NCI-H82 treated with DMSO at 0.1 percent for 48 hours (cell line): ENCODE measurements around the gene POMT2.
A peak's percentile ranks its signal among the peaks of the same experiment; 100 is the strongest.
"Not testable (repeated sequence)": the region's sequence is repeated elsewhere in the genome, so short reads cannot be mapped to it uniquely, and the experiment has no call there.

Experiments
- DNase-seq: peaks from one replicate; lab custom pipeline; 2025; ENCODE audit not compliant: unreplicated experiment; lab: John Stamatoyannopoulos, UW

POMT2 gene

GRCh38 chr14:77320238-77320935 lies at the start of gene POMT2:
Gene POMT2 (minus strand): TSS chr14:77320883. CDS start chr14:77320681, 202 bp downstream.
- peak; percentile 62 for DNase-seq

DNA sequence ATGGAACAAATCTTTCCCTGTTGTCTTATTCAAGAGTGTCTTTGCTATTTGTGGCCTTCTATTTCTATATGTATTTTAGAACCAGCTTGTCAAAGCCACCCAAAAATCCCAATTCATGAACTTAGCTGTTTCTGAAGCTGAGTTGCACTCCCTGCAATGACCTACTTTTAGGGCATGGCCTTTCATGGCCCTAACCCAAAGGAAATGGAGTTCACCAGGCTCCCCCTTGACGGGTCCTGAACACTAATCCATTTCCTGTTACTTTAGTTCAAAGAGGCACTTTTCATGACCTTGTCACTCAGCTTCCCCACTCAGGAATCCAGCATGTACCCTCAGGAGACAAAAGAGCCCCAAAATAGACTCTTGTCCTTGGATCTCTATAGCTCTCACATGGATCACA lies 48.6 kb upstream of the POMT2 start:
- DNase-seq = no peak

DNA sequence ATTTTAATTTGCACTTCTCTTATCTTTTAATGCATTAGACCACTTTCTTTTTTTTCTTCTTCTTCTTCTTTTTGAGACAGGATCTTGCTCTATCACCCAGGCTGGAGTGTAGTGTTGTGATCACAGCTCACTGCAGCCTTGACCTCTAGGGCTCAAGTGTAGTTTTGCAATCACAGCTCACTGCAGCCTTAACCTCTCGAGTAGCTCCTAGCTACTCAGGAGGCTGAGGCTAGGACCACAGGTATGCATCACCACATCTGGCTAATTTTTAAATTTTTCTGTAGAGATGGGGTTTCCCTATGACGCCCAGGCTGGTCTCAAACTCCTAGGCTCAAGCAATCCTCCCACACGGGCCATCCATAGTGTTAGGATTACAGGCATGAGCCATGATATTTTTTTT lies 43.5 kb upstream of the POMT2 start:
- no peak for DNase-seq

GRCh38 chr14:77359626-77360025 lies 38.9 kb upstream of the POMT2 start:
- no peak for DNase-seq

- DNase-seq = no peak
These were observed 36.2 kb upstream of the POMT2 start for GRCh38 chr14:77356899-77357298.

DNA sequence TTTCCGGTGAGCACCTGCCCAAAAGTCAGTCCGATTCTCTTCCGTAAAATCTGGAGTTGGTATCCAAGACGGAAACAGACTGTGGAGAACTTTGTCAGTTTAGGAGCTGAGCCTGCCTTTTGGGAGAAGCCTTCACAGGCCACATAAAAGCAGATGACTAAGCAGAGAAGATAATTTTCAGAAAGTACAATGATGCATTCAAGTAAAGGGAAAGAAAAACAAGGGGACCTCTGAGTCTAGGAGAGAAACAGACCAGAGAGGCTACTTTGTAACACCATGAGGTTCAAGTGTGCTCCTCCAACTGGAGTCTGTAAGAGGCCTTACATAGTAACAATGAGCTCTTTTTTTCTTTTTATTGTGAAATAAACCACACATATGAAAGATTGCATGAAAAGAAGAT lies 35.1 kb upstream of the POMT2 start:
- DNase-seq = no peak

- no peak for DNase-seq
These were observed 32.9 kb upstream of the POMT2 start for GRCh38 chr14:77353469-77354141.

GRCh38 chr14:77347751-77348150 lies 27.1 kb upstream of the POMT2 start:
- no peak for DNase-seq

GRCh38 chr14:77346495-77346894 lies 25.8 kb upstream of the POMT2 start:
- DNase-seq = no peak

GRCh38 chr14:77344377-77344996 lies 23.8 kb upstream of the POMT2 start:
- no peak for DNase-seq

DNA sequence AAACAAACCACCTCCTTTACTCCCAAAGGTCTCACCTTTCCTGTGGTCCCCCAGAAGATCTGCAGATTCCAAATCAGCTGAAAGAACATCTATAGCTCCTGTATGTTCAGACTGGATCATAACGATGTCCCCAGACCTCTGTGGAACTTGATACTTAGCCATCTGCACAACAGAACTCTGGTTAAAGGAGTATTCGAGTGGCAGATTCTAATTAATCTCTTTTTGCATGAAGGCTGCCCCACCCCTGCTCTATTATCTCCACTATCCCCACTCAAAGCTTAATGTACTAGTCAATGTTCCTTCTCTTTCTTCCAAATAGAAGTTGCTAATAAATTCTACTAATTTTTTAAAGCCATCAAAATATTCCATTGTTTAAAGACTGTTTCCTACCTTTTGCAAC lies 23.0 kb upstream of the POMT2 start:
- DNase-seq = peak; percentile 12

DNA sequence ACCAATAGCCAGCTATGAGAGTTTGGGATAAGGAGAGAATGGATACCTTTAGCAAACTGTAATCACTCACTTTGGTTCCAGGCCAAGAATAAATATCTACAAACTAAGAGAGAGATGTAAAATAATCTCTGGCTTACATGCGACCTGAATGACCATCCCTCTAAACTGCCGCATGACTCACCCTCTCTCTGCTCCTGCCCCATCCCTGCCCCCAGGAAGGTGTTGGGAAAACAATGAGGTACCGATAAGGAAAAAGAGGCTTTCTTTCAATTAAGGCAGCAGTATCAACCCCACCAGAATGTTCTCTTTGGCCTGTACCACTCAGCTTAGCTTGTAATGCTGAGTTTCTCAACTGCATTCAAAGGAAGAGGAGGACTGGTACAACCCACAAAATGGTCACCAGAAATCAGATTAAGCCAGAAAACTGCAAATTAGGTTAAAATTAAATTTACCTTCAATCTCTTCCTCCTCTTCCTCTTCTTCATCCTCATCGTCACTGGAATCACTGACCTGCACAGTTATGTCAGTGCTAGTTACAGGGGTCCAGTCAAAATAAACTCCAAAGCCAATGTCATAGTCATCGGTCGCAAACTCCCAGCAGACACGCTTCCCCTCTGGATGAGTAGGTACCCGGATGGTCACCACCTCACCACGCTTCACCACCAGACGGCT lies 22.2 kb upstream of the POMT2 start:
- no peak for DNase-seq

GRCh38 chr14:77340389-77340788 lies 19.7 kb upstream of the POMT2 start:
- no peak for DNase-seq

DNA sequence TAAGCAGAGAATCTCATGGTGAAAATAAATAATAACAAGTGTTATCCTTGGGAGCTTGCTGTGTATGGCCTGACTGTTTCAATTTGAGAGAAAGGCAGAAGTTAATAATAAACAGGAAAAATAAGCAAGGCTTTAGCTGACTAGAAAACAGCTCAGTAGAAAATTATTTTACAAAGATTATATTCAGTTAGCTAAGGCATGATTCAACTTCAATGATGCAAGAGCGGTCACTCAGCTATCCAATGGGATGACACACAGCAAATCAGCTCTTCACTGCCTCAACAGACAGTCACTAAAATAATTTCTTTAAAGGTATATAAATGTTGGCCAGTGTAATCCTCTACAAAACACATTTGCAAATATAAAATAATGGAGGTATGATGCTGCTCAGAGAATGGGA lies 18.7 kb upstream of the POMT2 start:
- DNase-seq = no peak

DNA sequence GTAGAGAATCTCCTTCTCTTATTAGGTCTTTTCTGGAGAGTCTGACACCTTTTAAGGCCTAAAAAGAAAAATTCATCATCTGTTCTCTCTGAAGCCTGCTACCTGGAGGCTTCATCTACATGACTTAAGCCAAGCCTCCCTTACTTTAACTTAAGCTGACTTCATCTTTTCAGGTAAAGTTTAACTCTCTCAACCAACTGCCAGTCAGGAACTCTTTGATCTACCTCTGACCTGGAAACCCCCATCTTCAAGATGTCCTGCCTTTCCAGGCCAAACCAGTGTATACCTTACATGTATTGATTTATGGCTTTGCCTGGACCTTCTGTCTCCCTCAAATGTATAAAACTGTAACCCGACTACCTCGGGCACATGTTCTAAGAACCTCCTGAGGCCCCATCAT lies 17.6 kb upstream of the POMT2 start:
- no peak for DNase-seq

GRCh38 chr14:77337880-77338279 lies 17.2 kb upstream of the POMT2 start:
- no peak for DNase-seq

DNA sequence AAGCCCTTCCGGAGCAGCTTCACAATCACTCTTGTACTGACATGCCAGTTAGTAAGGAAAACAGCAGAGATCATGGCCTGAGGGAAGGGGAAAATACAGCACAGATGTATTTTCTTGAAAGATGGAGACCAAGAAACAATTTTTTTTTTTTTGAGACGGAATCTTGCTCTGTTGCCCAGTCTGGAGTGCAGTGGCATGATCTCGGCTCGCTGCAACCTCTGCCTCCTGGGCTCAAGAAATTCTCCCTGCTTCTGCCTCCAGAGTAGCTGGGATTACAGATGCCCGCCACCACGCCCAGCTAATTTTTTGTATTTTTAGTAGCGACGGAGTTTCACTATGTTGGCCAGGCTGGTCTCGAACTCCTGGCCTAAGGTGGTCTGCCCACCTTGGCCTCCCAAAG lies 16.6 kb upstream of the POMT2 start:
- DNase-seq = not testable (repeated sequence)

DNA sequence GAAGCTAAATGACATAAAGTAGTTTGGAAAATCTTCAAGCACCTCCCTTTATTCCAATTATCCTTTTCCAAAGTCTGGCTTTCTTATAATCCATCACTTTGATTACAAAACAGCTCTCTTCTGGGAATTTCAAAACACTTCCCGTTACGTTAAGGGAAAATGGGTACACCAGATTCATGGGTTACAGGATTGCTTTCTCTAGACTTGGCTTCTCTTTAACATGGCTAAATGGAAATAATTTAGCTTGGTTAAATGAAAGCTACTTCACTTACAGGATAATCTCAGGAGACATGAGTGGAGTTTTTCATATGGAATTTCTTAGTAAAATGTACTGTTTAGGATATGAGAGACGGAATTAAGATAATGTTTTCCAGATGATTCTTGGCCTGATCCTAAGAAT lies 14.9 kb upstream of the POMT2 start:
- no peak for DNase-seq

GRCh38 chr14:77329872-77330271 lies 9.2 kb upstream of the POMT2 start:
- no peak for DNase-seq

DNA sequence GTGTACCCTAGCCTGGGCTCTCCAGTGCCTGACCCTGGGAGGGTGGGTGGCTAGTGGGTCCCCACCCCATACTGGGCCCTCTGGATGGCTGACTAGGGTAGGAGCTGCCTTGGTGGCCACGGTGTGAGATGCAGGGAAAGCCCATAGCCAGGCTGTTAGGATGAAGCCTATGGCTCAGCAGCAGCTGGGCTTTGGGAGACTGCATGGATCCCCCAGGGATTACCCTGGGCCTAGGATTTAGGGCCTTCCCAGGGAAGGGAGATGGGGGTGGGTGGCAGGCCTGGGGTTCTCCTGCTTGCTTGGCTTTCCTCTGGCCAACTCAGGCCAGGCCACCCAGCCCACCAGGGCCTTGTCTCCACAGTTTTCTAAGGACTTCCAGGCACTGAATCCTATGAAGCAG lies 6.4 kb upstream of the POMT2 start:
- peak; percentile 10 for DNase-seq

- DNase-seq = no peak
These were observed 5.0 kb upstream of the POMT2 start for GRCh38 chr14:77325746-77326094.
